ENCODE results near the gene VAV1.
"Not testable (repeated sequence)": the region's sequence is repeated elsewhere in the genome, so short reads cannot be mapped to it uniquely, and the experiment has no call there.

Gene VAV1

DNA sequence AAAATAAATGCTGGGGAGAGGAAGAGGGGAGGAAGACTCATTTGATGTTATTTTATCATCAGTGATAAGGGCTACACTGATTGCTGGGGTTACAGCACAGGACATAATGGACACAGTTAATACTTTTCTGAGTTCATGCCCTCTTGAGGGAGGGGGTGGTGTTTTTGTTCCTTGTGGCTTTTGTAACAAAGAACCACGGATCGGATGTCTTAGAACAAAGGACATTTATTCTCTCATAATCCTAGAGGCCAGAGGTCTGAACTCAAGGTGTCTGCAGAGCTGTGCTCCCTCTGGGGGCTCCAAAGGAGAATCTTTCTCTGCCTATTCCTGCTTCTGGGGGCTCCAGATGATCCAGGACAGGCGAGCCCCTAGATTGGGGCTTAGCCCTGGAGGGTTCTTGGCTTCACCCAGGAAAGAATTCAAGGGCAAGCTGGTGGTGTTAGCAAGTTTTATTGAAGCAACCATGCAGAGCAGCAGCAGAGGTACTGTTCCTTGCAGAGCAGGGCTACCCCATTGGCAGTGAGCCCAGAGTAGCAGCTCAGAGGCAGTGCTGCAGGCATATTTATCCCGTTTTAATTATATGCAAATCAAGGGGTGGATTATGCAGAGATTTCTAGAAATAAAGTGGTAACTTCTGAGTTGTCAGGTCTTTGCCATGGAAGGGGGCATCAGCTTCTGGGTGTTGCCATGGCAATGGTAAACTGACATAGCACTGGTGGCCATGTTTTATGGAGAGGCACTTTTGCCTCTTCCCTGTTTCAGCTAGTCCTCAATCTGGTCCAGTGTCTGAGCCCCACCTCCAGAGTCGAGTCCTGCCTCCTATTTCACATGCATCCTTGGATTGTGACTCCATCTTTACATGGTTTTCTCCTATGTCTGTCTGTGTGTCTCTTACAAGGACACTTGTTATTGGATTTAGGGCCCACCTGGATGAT, 18.0 kb downstream of the VAV1 start:
- no peak for DNase-seq (ENCODE audit: low read depth in 2 of 2)

- DNase-seq (ENCODE audit: low read depth in 2 of 2), result no peak
Measured at GRCh38 chr19:6791237-6791636, 18.7 kb downstream of the VAV1 start.

GRCh38 chr19:6793411-6793810, 20.9 kb downstream of the VAV1 start:
- DNase-seq (ENCODE audit: low read depth in 2 of 2), result no peak

DNA sequence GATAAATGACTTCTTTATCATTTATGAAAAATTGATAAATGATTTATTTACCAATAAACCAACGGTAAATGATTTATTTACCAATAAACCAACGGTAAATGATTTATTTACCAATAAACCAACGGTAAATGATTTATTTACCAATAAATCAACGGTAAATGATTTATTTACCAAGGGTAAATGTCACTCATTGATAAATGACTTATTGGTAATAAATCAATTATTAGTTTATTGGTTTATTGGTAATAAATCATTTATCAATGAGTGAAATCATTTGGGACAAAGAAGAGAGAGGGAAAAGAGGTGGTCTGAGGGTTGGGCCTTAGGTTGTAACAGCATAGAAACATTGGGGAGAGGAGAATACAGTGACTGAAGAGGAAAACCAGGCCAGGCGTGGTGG, 21.5 kb downstream of the VAV1 start:
- no peak for DNase-seq (ENCODE audit: low read depth in 2 of 2)

GRCh38 chr19:6794686-6795431, 22.4 kb downstream of the VAV1 start:
- no peak for DNase-seq (ENCODE audit: low read depth in 2 of 2)

- no peak for DNase-seq (ENCODE audit: low read depth in 2 of 2)
Measured at GRCh38 chr19:6796278-6796677, 23.8 kb downstream of the VAV1 start.

DNA sequence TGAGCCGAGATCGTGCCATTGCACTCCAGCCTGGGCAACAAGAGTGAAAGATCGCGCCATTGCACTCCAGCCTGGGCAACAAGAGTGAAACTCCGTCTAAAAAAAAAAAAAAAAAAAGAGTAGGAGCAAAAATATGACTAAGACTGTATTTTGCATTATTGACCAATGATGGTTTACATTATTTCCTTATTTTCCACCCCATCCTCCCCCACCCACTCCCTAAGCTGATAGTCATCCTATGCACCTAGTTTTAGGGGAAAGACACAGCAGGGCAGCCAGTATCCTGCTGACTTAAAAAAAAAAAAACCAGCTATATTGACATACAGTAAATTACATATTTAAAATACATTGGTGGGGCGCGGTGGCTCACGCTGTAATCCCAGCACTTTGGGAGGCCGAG, 25.1 kb downstream of the VAV1 start:
- DNase-seq (ENCODE audit: low read depth in 2 of 2), result no peak

DNA sequence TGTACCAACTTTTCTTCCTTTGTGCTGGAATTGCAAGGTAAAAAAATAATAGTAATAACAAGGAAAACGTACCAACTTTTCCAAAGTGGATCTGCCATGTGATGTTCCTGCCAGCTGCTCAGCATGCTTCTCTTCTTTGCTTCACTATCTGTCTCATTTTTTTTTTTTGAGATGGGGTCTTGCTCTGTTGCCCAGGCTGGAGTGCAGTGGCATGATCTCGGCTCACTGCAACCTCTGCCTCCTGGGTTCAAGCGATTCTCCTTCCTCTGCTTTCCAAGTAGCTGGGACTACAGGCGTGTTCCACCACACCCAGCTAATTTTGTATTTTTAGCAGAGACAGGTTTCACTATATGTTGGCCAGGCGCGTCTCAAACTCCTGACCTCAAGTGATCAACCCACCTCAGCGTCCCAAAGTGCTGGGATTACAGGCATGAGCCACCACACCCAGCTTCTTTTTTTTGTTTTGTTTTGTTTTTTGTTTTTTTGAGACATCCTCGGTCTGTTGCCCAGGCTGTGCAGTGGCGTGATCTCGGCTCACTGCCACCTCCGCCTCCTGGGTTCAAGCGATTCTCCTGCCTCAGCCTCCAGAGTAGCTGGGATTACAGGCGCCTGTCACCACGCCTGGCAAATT, 27.8 kb downstream of the VAV1 start:
- not testable (repeated sequence) for DNase-seq (ENCODE audit: low read depth in 2 of 2)

GRCh38 chr19:6800991-6801484, 28.5 kb downstream of the VAV1 start:
- no peak for DNase-seq (ENCODE audit: low read depth in 2 of 2)

DNA sequence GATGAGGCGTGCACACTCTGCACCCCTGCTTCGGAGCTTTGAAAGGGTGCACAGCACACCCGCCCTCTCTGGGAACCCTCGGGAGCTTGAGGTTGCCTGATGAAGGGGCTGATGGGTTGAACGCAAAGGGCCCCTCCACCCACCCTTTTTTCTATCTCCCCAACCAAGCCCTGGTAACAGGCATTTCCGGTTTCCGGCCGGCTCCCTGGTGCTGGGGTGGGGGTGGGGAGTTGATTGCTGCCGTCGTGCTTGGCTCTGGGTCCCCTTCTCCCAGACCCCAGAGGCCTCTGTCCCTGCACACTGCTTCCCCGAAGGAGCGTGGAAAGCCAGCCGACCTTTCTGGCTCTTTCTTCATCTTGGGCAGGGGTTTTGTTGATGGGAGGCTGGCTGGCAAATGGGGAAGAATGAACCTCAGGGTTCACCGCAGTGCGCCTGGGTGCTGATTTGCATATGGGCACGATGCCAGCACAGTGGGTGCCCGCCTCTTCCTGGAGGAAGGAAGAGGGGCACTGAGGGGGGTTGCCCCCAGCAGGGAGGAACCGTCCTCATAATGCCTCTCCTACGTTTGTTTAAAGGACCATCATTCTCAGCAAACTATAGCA, 29.1 kb downstream of the VAV1 start:
- DNase-seq (ENCODE audit: low read depth in 2 of 2), result peak; percentile 70 to 75

DNA sequence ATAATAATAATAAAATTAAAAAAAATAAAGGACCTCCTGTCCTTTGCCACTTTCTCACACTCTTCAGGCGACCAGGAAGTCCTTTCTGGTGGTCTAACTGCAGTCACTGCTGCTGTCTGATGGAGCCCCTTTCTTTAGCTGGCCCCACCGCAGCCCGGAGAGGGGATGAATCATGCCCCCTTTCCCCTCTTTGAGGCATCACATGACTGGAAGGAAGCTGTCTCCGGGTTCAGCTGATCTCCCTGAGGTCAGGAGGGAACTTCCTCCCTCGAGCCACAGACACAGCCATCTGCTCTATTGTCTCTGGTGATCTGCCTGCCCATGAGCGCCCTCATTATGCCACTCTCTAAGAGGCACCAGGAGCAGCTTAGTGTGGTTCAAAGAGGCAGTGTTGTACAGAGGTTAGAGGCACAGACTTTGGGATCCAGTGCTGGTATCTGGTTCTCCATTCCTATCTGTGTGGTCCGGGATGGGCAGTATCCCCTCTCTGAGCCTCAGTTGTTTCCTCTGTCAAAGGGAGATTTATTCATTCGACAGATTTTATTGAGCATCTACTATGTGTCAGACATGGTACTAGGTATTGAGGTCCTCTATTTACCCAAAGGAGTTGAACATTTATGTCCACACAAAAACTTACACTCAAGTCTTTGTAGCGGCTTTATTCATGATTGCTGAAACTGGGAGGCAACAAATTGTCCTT, 30.0 kb downstream of the VAV1 start:
- peak; percentile 55 to 63 for DNase-seq (ENCODE audit: low read depth in 2 of 2)

DNA sequence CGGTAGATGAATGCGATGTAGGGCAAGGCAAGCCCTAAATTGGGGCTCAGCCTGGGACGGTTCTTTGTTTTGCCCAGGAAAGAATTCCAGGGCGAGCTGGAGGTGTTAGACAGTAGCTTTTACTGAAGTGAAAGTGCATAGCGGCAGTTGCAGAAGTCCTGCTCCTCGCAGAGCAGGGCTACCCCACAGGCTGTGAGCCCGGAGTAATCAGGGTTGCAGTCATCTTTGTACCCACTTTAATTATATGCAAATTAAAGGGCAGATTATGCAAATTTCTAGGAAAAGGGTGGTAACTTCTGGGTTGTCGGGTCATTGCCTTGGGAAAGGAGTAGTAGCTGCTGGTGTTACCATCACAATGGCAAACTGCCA, 30.5 kb downstream of the VAV1 start:
- no peak for DNase-seq (ENCODE audit: low read depth in 2 of 2)

- DNase-seq (ENCODE audit: low read depth in 2 of 2), result no peak
Measured at GRCh38 chr19:6806488-6806887, 34.0 kb downstream of the VAV1 start.

- DNase-seq (ENCODE audit: low read depth in 2 of 2), result no peak
Measured at GRCh38 chr19:6807291-6807690, 34.8 kb downstream of the VAV1 start.

DNA sequence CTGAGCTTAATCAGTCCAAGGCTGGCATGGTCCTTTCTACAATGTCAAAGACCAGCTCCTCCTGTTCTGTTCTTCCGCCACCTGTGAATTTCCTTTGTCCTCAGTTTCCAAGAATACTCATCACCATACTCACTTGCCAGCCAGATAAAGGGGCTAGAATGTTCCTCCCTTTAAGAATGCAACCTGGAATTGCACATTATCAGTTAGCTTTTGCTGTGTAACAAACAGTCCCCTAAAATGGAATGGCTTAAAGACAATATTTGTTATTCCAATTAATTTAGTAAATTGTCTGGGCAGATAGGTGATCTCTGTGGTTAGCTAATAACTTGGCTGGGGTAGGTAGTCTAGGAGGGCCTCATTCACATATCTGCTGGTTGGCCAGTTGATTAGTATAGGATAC, 36.0 kb downstream of the VAV1 start:
- no peak for DNase-seq (ENCODE audit: low read depth in 2 of 2)

- no peak for DNase-seq (ENCODE audit: low read depth in 2 of 2)
Measured at GRCh38 chr19:6809262-6809661, 36.8 kb downstream of the VAV1 start.

GRCh38 chr19:6811378-6811777, 38.9 kb downstream of the VAV1 start:
- no peak for DNase-seq (ENCODE audit: low read depth in 2 of 2)

DNA sequence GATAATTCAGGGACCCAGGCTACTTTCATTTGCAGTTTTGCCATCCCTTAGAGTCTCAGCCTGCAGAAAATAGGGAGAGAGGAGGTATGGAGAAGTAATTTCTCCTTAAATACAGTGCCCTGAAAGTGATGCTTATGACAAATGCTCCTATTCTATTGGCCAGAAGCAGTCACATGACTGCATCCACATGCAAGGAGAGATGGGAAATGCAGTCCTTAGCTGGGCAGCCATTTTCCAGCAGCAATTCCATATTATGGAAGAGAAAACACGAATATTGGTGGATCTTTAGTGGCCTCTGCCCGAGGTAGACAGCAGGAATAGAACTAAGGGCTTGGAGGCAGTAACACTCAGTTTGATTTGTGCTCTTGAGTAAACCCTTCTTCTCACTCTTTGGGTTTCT, 39.4 kb downstream of the VAV1 start:
- no peak for DNase-seq (ENCODE audit: low read depth in 2 of 2)

DNA sequence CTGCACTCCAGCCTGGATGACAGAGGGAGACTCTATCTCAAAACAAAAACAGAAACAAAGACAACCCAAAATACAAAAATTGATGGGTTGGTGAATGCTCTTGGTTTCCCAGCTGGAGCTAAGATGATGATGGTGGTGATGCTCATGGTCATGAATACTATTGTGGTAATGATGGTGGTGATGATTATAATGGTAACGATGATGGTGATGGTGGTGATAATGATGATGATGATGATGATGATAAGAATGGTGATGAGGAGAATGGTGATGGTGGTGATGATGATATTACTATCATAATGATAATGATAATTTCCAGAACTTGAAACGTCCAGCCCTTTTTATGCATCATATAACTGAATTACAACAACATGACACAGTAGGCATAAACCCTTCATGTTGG, 40.1 kb downstream of the VAV1 start:
- no peak for DNase-seq (ENCODE audit: low read depth in 2 of 2)

GRCh38 chr19:6813659-6814058, 41.2 kb downstream of the VAV1 start:
- DNase-seq (ENCODE audit: low read depth in 2 of 2), result no peak

GRCh38 chr19:6817179-6817578, 44.7 kb downstream of the VAV1 start:
- no peak for DNase-seq (ENCODE audit: low read depth in 2 of 2)
